ENCODE results near the gene NAMPT. TPM values are rescaled to one million over a fixed set of nuclear protein-coding genes. Genes with fewer than 3 reads are reported as not detected.
"Not testable (repeated sequence)": the region's sequence is repeated elsewhere in the genome, so short reads cannot be mapped to it uniquely, and the experiment has no call there.

NAMPT gene
- 1,699 TPM for total RNA-seq

GRCh38 chr7:106284714-106285050 is at the start of gene NAMPT:
Gene NAMPT (minus strand): TSS chr7:106284983. CDS start chr7:106284884, 99 bp downstream.
- H3K9me3 ChIP-seq (ENCODE audit: low read depth, low read length), result no peaks in the 10 kb centered on the region
- no peaks in the 10 kb centered on the region for H3K27me3 ChIP-seq (ENCODE audit: insufficient read depth, low read length)
- peak within 1 kb of the TSS; percentile 84 for H3K4me3 ChIP-seq (ENCODE audit: low read length)
- peaks cover 17% of the 10 kb centered on the region for H3K4me1 ChIP-seq (ENCODE audit: insufficient read depth, low read length)

GRCh38 chr7:106332201-106332600 is 47.4 kb upstream of the NAMPT start:
- no peaks in the 10 kb centered on the region for H3K4me1 ChIP-seq (ENCODE audit: insufficient read depth, low read length)
- H3K4me3 ChIP-seq (ENCODE audit: low read length), result no peak overlapping the region
- H3K27me3 ChIP-seq (ENCODE audit: insufficient read depth, low read length), result no peaks in the 10 kb centered on the region
- H3K9me3 ChIP-seq (ENCODE audit: low read depth, low read length), result no peaks in the 10 kb centered on the region

GRCh38 chr7:106331441-106332175 is 46.8 kb upstream of the NAMPT start:
- Histone ChIP-seq H3K4me3 (ENCODE audit: low read length) (no peak overlapping the region), H3K27me3 (ENCODE audit: insufficient read depth, low read length) (no peaks in the 10 kb centered on the region), H3K4me1 (ENCODE audit: insufficient read depth, low read length) (no peaks in the 10 kb centered on the region), H3K9me3 (ENCODE audit: low read depth, low read length) (no peaks in the 10 kb centered on the region)

GRCh38 chr7:106329971-106330733 is 45.4 kb upstream of the NAMPT start:
- H3K4me3 ChIP-seq (ENCODE audit: low read length), result no peak overlapping the region
- no peaks in the 10 kb centered on the region for H3K4me1 ChIP-seq (ENCODE audit: insufficient read depth, low read length)

GRCh38 chr7:106329408-106329807 is 44.6 kb upstream of the NAMPT start:
- H3K4me1 ChIP-seq (ENCODE audit: insufficient read depth, low read length), result no peaks in the 10 kb centered on the region
- no peaks in the 10 kb centered on the region for H3K9me3 ChIP-seq (ENCODE audit: low read depth, low read length)
- no peaks in the 10 kb centered on the region for H3K27me3 ChIP-seq (ENCODE audit: insufficient read depth, low read length)
- H3K4me3 ChIP-seq (ENCODE audit: low read length), result no peak overlapping the region

More at GRCh38 chr7:106329971-106330733, 45.4 kb upstream of the NAMPT start:
- H3K27me3 ChIP-seq (ENCODE audit: insufficient read depth, low read length), result no peaks in the 10 kb centered on the region
- H3K9me3 ChIP-seq (ENCODE audit: low read depth, low read length), result no peaks in the 10 kb centered on the region

GRCh38 chr7:106327538-106328481 is 43.0 kb upstream of the NAMPT start:
- Histone ChIP-seq H3K9me3 (ENCODE audit: low read depth, low read length) (no peaks in the 10 kb centered on the region), H3K4me3 (ENCODE audit: low read length) (no peak overlapping the region), H3K27me3 (ENCODE audit: insufficient read depth, low read length) (no peaks in the 10 kb centered on the region), H3K4me1 (ENCODE audit: insufficient read depth, low read length) (no peaks in the 10 kb centered on the region)

- no peaks in the 10 kb centered on the region for H3K27me3 ChIP-seq (ENCODE audit: insufficient read depth, low read length)
- no peak overlapping the region for H3K4me3 ChIP-seq (ENCODE audit: low read length)
- no peaks in the 10 kb centered on the region for H3K4me1 ChIP-seq (ENCODE audit: insufficient read depth, low read length)
- no peaks in the 10 kb centered on the region for H3K9me3 ChIP-seq (ENCODE audit: low read depth, low read length)
Observed at GRCh38 chr7:106326594-106327537, 42.1 kb upstream of the NAMPT start.

GRCh38 chr7:106324509-106324908 is 39.7 kb upstream of the NAMPT start:
- not testable (repeated sequence) for H3K4me3 ChIP-seq (ENCODE audit: low read length); H3K27me3 ChIP-seq (ENCODE audit: insufficient read depth, low read length); H3K9me3 ChIP-seq (ENCODE audit: low read depth, low read length); H3K4me1 ChIP-seq (ENCODE audit: insufficient read depth, low read length)

- H3K4me3 ChIP-seq (ENCODE audit: low read length); H3K9me3 ChIP-seq (ENCODE audit: low read depth, low read length); H3K27me3 ChIP-seq (ENCODE audit: insufficient read depth, low read length); H3K4me1 ChIP-seq (ENCODE audit: insufficient read depth, low read length): not testable (repeated sequence)
Observed at GRCh38 chr7:106320254-106320770, 35.5 kb upstream of the NAMPT start.

- H3K9me3 ChIP-seq (ENCODE audit: low read depth, low read length), result no peaks in the 10 kb centered on the region
- H3K27me3 ChIP-seq (ENCODE audit: insufficient read depth, low read length), result no peaks in the 10 kb centered on the region
- no peak overlapping the region for H3K4me3 ChIP-seq (ENCODE audit: low read length)
- peaks cover 9% of the 10 kb centered on the region for H3K4me1 ChIP-seq (ENCODE audit: insufficient read depth, low read length)
Observed at GRCh38 chr7:106318482-106318881, 33.7 kb upstream of the NAMPT start.

GRCh38 chr7:106317971-106318370 is 33.2 kb upstream of the NAMPT start:
- Histone ChIP-seq H3K9me3 (ENCODE audit: low read depth, low read length) (no peaks in the 10 kb centered on the region), H3K4me1 (ENCODE audit: insufficient read depth, low read length) (peaks cover 12% of the 10 kb centered on the region), H3K4me3 (ENCODE audit: low read length) (no peak overlapping the region), H3K27me3 (ENCODE audit: insufficient read depth, low read length) (no peaks in the 10 kb centered on the region)

GRCh38 chr7:106316947-106317346 is 32.2 kb upstream of the NAMPT start:
- no peaks in the 10 kb centered on the region for H3K9me3 ChIP-seq (ENCODE audit: low read depth, low read length)
- H3K4me3 ChIP-seq (ENCODE audit: low read length), result no peak overlapping the region
- peaks cover 12% of the 10 kb centered on the region for H3K4me1 ChIP-seq (ENCODE audit: insufficient read depth, low read length)
- H3K27me3 ChIP-seq (ENCODE audit: insufficient read depth, low read length), result no peaks in the 10 kb centered on the region

GRCh38 chr7:106314875-106315274 is 30.1 kb upstream of the NAMPT start:
- Histone ChIP-seq H3K9me3 (ENCODE audit: low read depth, low read length) (no peaks in the 10 kb centered on the region), H3K4me3 (ENCODE audit: low read length) (no peak overlapping the region), H3K4me1 (ENCODE audit: insufficient read depth, low read length) (peaks cover 12% of the 10 kb centered on the region), H3K27me3 (ENCODE audit: insufficient read depth, low read length) (no peaks in the 10 kb centered on the region)

- Histone ChIP-seq H3K4me1 (ENCODE audit: insufficient read depth, low read length) (peaks cover 12% of the 10 kb centered on the region), H3K4me3 (ENCODE audit: low read length) (no peak overlapping the region), H3K9me3 (ENCODE audit: low read depth, low read length) (no peaks in the 10 kb centered on the region), H3K27me3 (ENCODE audit: insufficient read depth, low read length) (no peaks in the 10 kb centered on the region)
Observed at GRCh38 chr7:106313966-106314365, 29.2 kb upstream of the NAMPT start.

Data from mononuclear cell (primary cell).